H1 (cell line): ENCODE data around the gene TIMP3. TPM values are rescaled to one million over a fixed set of nuclear protein-coding genes. Genes with fewer than 3 reads are reported as not detected.

Experiments used
- polyA plus RNA-seq, 7 experiments: library from polyadenylated mRNA; depleted of rRNA in 3 of 7; stranded (reverse) in 5 of 7; unstranded in 2 of 7; fragments of >200 nt in 5 of 7; fragments of 200-250 nt in 2 of 7; gene quantifications; 1 replicate in 5 of 7; 2 replicates in 1 of 7; 4 replicates in 1 of 7; pipeline versions ENCODE4 v1.2.1 to v1.2.3, GENCODE V29; 2011 to 2013; ENCODE audit warnings: missing spikeins in 2 of 7, mixed read lengths in 2 of 7
- total RNA-seq: library from RNA; stranded (reverse); fragmentation: NEBNext Ultra II Directional; extraction: Animal tissue kit (Norgen Biotek cat#: 25700); gene quantifications from 2 replicates; pipeline ENCODE4 v1.2.1, GENCODE V29; 2021
- TF ChIP-seq, protein P1 (sequence below): fragments of 300-600 bp; sonication (generic); IDR thresholded peaks from 2 replicates; pipeline ENCODE4 v1.7.1; 2012; ENCODE audit warnings: low read length, moderate library complexity, mild to moderate bottlenecking, inconsistent platforms; ENCODE audit not compliant: insufficient replicate concordance

TIMP3 gene
- total and polyA plus RNA-seq, 2 of the 8 experiments (the other 6 are each of a cell fraction or from before 2014, with no cell fraction given): 1.3 to 4.7 TPM

DNA sequence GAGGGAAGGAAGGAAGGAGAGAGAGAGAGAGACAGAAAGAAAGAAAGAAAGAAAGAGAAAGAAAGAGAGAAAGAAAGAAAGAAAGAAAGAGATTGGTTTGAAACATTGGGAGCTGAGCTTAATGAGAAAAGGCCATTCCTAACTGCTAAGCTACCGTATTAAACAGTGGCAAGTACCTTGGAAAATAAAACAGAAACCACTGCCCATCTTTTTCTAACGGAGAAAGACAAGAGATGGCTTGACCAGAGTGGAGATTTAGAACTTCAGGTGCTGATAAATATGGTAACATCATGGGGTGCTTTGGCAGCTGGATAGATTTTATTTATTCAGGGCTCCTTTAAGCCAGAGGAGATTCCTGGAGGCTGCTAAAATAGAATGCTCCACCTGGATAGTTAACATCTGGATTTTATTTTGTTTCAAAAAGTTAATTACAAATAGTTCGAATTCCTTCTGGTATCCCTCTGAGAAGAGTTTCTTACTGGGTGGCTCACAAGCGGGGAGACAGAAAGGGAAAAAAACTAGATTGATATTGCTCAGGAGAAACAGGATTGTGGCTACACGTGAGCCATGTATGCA is 12.9 kb downstream of the TIMP3 start (continued):
- TF ChIP-seq, protein P1, sequence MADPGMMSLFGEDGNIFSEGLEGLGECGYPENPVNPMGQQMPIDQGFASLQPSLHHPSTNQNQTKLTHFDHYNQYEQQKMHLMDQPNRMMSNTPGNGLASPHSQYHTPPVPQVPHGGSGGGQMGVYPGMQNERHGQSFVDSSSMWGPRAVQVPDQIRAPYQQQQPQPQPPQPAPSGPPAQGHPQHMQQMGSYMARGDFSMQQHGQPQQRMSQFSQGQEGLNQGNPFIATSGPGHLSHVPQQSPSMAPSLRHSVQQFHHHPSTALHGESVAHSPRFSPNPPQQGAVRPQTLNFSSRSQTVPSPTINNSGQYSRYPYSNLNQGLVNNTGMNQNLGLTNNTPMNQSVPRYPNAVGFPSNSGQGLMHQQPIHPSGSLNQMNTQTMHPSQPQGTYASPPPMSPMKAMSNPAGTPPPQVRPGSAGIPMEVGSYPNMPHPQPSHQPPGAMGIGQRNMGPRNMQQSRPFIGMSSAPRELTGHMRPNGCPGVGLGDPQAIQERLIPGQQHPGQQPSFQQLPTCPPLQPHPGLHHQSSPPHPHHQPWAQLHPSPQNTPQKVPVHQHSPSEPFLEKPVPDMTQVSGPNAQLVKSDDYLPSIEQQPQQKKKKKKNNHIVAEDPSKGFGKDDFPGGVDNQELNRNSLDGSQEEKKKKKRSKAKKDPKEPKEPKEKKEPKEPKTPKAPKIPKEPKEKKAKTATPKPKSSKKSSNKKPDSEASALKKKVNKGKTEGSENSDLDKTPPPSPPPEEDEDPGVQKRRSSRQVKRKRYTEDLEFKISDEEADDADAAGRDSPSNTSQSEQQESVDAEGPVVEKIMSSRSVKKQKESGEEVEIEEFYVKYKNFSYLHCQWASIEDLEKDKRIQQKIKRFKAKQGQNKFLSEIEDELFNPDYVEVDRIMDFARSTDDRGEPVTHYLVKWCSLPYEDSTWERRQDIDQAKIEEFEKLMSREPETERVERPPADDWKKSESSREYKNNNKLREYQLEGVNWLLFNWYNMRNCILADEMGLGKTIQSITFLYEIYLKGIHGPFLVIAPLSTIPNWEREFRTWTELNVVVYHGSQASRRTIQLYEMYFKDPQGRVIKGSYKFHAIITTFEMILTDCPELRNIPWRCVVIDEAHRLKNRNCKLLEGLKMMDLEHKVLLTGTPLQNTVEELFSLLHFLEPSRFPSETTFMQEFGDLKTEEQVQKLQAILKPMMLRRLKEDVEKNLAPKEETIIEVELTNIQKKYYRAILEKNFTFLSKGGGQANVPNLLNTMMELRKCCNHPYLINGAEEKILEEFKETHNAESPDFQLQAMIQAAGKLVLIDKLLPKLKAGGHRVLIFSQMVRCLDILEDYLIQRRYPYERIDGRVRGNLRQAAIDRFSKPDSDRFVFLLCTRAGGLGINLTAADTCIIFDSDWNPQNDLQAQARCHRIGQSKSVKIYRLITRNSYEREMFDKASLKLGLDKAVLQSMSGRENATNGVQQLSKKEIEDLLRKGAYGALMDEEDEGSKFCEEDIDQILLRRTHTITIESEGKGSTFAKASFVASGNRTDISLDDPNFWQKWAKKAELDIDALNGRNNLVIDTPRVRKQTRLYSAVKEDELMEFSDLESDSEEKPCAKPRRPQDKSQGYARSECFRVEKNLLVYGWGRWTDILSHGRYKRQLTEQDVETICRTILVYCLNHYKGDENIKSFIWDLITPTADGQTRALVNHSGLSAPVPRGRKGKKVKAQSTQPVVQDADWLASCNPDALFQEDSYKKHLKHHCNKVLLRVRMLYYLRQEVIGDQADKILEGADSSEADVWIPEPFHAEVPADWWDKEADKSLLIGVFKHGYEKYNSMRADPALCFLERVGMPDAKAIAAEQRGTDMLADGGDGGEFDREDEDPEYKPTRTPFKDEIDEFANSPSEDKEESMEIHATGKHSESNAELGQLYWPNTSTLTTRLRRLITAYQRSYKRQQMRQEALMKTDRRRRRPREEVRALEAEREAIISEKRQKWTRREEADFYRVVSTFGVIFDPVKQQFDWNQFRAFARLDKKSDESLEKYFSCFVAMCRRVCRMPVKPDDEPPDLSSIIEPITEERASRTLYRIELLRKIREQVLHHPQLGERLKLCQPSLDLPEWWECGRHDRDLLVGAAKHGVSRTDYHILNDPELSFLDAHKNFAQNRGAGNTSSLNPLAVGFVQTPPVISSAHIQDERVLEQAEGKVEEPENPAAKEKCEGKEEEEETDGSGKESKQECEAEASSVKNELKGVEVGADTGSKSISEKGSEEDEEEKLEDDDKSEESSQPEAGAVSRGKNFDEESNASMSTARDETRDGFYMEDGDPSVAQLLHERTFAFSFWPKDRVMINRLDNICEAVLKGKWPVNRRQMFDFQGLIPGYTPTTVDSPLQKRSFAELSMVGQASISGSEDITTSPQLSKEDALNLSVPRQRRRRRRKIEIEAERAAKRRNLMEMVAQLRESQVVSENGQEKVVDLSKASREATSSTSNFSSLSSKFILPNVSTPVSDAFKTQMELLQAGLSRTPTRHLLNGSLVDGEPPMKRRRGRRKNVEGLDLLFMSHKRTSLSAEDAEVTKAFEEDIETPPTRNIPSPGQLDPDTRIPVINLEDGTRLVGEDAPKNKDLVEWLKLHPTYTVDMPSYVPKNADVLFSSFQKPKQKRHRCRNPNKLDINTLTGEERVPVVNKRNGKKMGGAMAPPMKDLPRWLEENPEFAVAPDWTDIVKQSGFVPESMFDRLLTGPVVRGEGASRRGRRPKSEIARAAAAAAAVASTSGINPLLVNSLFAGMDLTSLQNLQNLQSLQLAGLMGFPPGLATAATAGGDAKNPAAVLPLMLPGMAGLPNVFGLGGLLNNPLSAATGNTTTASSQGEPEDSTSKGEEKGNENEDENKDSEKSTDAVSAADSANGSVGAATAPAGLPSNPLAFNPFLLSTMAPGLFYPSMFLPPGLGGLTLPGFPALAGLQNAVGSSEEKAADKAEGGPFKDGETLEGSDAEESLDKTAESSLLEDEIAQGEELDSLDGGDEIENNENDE: peak; percentile 97
